Calu3 (cell line): ENCODE measurements around the gene KCNQ4. TPM values are rescaled to one million over a fixed set of nuclear protein-coding genes. Genes with fewer than 3 reads are reported as not detected.

Experiments
- BruUV-seq: library from RNA; stranded (reverse); fragments of 400-500 nt; replicated peaks from 2 replicates; lab custom pipeline; 2021; lab: Mats Ljungman, UMichigan
- CTCF ChIA-PET: fragments of 300-600 bp; sonication (Branson Sonifier 250); formaldehyde crosslinking; loops from one replicate; lab custom pipeline; 2022; ENCODE audit warnings: antibody characterized with exemption; lab: Charles Lee
- DNase-seq: peaks from one replicate; pipeline ENCODE4 v3.0.0; 2022
- H3K27ac Mint-ChIP-seq: one replicate; pipeline ENCODE4 v1.8.0; 2022; ENCODE audit warnings: mixed read lengths; ENCODE audit not compliant: unreplicated experiment
- H3K27me3 Mint-ChIP-seq: one replicate; pipeline ENCODE4 v1.8.0; 2022; ENCODE audit warnings: mixed read lengths; ENCODE audit not compliant: unreplicated experiment
- H3K36me3 Mint-ChIP-seq: one replicate; pipeline ENCODE4 v1.8.0; 2022; ENCODE audit warnings: mild to moderate bottlenecking, moderate library complexity, mixed read lengths; ENCODE audit not compliant: insufficient read depth, unreplicated experiment
- H3K4me1 Mint-ChIP-seq: one replicate; pipeline ENCODE4 v1.8.0; 2022; ENCODE audit warnings: mild to moderate bottlenecking, low read depth, mixed read lengths; ENCODE audit not compliant: unreplicated experiment
- H3K4me3 Mint-ChIP-seq: one replicate; pipeline ENCODE4 v1.8.0; 2022; ENCODE audit warnings: mild to moderate bottlenecking, low read depth, moderate library complexity, mixed read lengths; ENCODE audit not compliant: unreplicated experiment
- H3K9me3 Mint-ChIP-seq: one replicate; pipeline ENCODE4 v1.8.0; 2022; ENCODE audit warnings: low read depth, mixed read lengths; ENCODE audit not compliant: unreplicated experiment
- CTCF ChIP-seq: fragments of 200-600 bp; IDR thresholded peaks from one replicate; pipeline ENCODE4 v1.8.0; 2022; ENCODE audit warnings: antibody characterized with exemption; ENCODE audit not compliant: unreplicated experiment
- intact Hi-C: fragments of 100-400 bp; cut with micrococcal nuclease; formaldehyde crosslinking; loops from one replicate; pipeline ENCODE4 v1.10.0; 2022; ENCODE audit not compliant: unreplicated experiment
- total RNA-seq: library from RNA; stranded (reverse); gene quantifications from 2 replicates; pipeline ENCODE4 v1.2.3, GENCODE V29; 2022

KCNQ4 gene
- total RNA-seq, 1 experiment from 2014 or later = 0.92 TPM

GRCh38 chr1:40772146-40772955, 11.2 kb upstream of the KCNQ4 start:
- CTCF ChIA-PET = interaction anchor here (0.7 to 1.2 kb wide), 3 partner anchors 39 to 180 kb away, joined by 3 read pairs; partner anchors contain the start of gene CITED4
- intact Hi-C loops = loop anchor here (10.0 kb wide), 1 partner anchor 72 kb away; no protein-coding TSS in a partner anchor

GRCh38 chr1:40773748-40774265, 9.8 kb upstream of the KCNQ4 start:
- Mint-ChIP-seq H3K4me1 (peaks cover 4% of the 10 kb centered on the region), H3K27ac (no peak overlapping the region), H3K36me3 (peaks cover 10% of the 10 kb centered on the region), H3K27me3 (no peaks in the 10 kb centered on the region), H3K4me3 (no peak overlapping the region), H3K9me3 (peaks cover 2% of the 10 kb centered on the region)
- no peak for DNase-seq
- CTCF ChIA-PET = interaction anchor here (0.6 to 2.0 kb wide), 7 partner anchors 8 to 179 kb away, joined by 3 to 14 read pairs (median 4); partner anchors contain the start of gene NFYC
- no TSS peak for BruUV-seq
- intact Hi-C loops = loop anchor here (2.0 to 10.0 kb wide), 2 partner anchors 71 to 179 kb away; no protein-coding TSS in a partner anchor
- TF ChIP-seq CTCF = no peak

More at GRCh38 chr1:40772146-40772955, 11.2 kb upstream of the KCNQ4 start:
- H3K27me3 Mint-ChIP-seq = no peaks in the 10 kb centered on the region
- no peak for TF ChIP-seq CTCF
- peaks cover 15% of the 10 kb centered on the region for H3K36me3 Mint-ChIP-seq
- no peak overlapping the region for H3K4me3 Mint-ChIP-seq
- no peaks in the 10 kb centered on the region for H3K4me1 Mint-ChIP-seq
- DNase-seq = no peak
- peaks cover 1% of the 10 kb centered on the region for H3K9me3 Mint-ChIP-seq
- BruUV-seq = no TSS peak
- no peak overlapping the region for H3K27ac Mint-ChIP-seq

- H3K9me3 Mint-ChIP-seq = peaks cover 2% of the 10 kb centered on the region
- H3K4me3 Mint-ChIP-seq = no peak overlapping the region
- CTCF ChIA-PET = interaction anchor here (0.6 to 2.0 kb wide), 9 partner anchors 8 to 181 kb away, joined by 3 to 14 read pairs (median 4); partner anchors contain the start of gene NFYC
- H3K36me3 Mint-ChIP-seq = peaks cover 5% of the 10 kb centered on the region
- peaks cover 5% of the 10 kb centered on the region for H3K4me1 Mint-ChIP-seq
- DNase-seq = peak; percentile 77
- TF ChIP-seq CTCF = peak; percentile 88
- no TSS peak for BruUV-seq
- no peaks in the 10 kb centered on the region for H3K27me3 Mint-ChIP-seq
- intact Hi-C loops = loop anchor here (2.0 to 10.0 kb wide), 2 partner anchors 70 to 178 kb away; no protein-coding TSS in a partner anchor
- no peak overlapping the region for H3K27ac Mint-ChIP-seq
Measured at GRCh38 chr1:40774266-40774998, 9.2 kb upstream of the KCNQ4 start.
